ENCODE results near the gene DPP9. TPM values are rescaled to one million over a fixed set of nuclear protein-coding genes. Genes with fewer than 3 reads are reported as not detected.

Gene DPP9
- total RNA-seq, 1 donor from 2014 or later = 16.2 TPM

DNA sequence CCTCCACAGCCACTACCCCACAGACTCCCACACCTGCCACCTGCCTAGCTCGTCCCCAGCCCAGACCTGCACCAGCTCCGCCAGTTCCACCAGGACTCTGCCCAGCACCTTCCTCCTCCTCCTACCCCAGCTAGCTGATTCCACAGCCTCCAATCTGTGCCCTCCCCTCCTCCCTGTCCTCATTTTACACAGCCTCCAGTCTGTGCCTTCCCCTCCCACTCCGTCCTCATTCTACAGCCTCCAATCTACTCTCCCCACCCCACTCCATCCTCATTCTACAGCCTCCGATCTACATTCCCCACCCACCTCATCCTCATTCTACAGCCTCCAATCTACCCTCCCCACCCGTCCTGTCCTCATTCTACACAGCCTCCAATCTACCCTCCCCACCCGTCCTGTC lies 60.8 kb downstream of the DPP9 start:
- Histone ChIP-seq H3K36me3 (ENCODE audit: control insufficient read depth in 3 of 3, insufficient read depth in 3 of 3, low read length in 3 of 3) (peaks cover 52 to 67% (median 54%) of the 10 kb centered on the region in 3 donors), H3K9ac (ENCODE audit: low read depth in 1 of 3, low read length in 3 of 3) (no peak overlapping the region), H3K4me3 (ENCODE audit: low read length in 3 of 3) (no peak overlapping the region), H3K9me3 (ENCODE audit: control insufficient read depth in 3 of 3, low read length in 3 of 3) (no peaks in the 10 kb centered on the region), H3K27me3 (ENCODE audit: control insufficient read depth in 3 of 3, insufficient read depth in 3 of 3, low read length in 3 of 3) (no peaks in the 10 kb centered on the region), H3K4me1 (ENCODE audit: control insufficient read depth in 3 of 3, insufficient read depth in 3 of 3, low read length in 3 of 3) (peaks cover 0 to 3% (median 0%) of the 10 kb centered on the region in 3 donors), H3K27ac (ENCODE audit: low read depth, low read length) (no peak overlapping the region)

DNA sequence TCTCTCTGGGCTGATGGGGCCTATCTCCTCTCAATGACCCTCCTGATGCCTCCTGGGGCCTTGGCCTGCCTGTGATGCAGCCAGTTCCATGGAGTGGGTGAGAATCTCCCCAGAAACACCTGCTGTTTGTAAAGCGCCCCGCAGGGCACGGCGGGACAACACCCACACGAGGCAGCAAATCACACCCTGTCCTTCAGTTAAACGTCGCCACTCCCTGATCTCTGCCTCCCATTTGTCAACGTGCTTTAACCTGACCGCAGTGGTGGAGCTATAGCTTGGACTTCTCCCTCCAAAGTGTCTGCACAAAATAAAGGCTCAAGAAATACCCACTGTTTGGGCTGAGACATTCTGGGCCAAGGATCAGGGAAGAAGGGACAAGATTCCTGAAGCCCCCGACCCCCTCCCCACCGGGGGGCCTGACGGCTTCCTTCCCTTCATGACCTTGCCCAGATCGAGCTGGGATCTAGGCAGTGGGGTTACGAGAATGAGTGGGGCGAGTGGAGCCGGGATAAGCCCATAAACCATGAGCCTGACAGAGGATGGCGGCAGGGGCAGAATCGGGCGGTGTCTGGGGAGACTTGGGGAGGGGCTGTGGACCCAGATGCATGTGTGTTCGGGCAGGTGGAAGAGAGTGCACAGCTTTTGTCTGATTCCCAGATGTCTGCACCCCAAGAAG lies 61.5 kb downstream of the DPP9 start:
- H3K36me3 ChIP-seq (ENCODE audit: control insufficient read depth in 3 of 3, insufficient read depth in 3 of 3, low read length in 3 of 3) = peaks cover 52 to 69% (median 58%) of the 10 kb centered on the region in 3 donors

DNA sequence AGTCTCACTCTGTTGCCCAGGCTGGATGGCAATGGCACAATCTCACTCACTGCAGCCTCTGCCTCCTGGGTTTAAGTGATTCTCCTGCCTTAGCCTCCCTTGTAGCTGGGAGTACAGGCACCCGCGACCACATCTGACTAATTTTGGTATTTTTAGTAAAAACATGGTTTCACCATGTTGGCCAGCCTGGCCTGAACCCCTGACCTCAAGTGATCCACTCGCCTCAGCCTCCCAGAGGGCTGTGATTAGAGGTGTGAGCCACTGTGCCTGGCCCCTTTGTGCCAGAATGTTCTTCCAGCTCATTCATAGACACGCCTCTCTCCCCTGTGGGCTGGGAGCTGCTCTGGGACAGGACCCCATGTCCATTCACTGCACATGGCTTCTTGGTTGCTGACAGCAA lies 62.6 kb downstream of the DPP9 start:
- no peaks in the 10 kb centered on the region for H3K27me3 ChIP-seq (ENCODE audit: control insufficient read depth in 3 of 3, insufficient read depth in 3 of 3, low read length in 3 of 3)
- no peak overlapping the region for H3K27ac ChIP-seq (ENCODE audit: low read depth, low read length)
- peaks cover 0 to 3% (median 0%) of the 10 kb centered on the region in 3 donors for H3K4me1 ChIP-seq (ENCODE audit: control insufficient read depth in 3 of 3, insufficient read depth in 3 of 3, low read length in 3 of 3)
- H3K9me3 ChIP-seq (ENCODE audit: control insufficient read depth in 3 of 3, low read length in 3 of 3) = no peaks in the 10 kb centered on the region
- no peak overlapping the region for H3K4me3 ChIP-seq (ENCODE audit: low read length in 3 of 3)
- H3K36me3 ChIP-seq (ENCODE audit: control insufficient read depth in 3 of 3, insufficient read depth in 3 of 3, low read length in 3 of 3) = peaks cover 53 to 73% (median 69%) of the 10 kb centered on the region in 3 donors
- H3K9ac ChIP-seq (ENCODE audit: low read depth in 1 of 3, low read length in 3 of 3) = peak overlapping the region in 1 of 3 donors; percentile 3

More for the DNA sequence above, 61.5 kb downstream of the DPP9 start:
- H3K9me3 ChIP-seq (ENCODE audit: control insufficient read depth in 3 of 3, low read length in 3 of 3) = no peaks in the 10 kb centered on the region
- H3K27me3 ChIP-seq (ENCODE audit: control insufficient read depth in 3 of 3, insufficient read depth in 3 of 3, low read length in 3 of 3) = no peaks in the 10 kb centered on the region
- H3K4me3 ChIP-seq (ENCODE audit: low read length in 3 of 3) = no peak overlapping the region
- peaks cover 0 to 3% (median 0%) of the 10 kb centered on the region in 3 donors for H3K4me1 ChIP-seq (ENCODE audit: control insufficient read depth in 3 of 3, insufficient read depth in 3 of 3, low read length in 3 of 3)
- peak overlapping the region in 1 of 3 donors; percentile 20 for H3K9ac ChIP-seq (ENCODE audit: low read depth in 1 of 3, low read length in 3 of 3)
- H3K27ac ChIP-seq (ENCODE audit: low read depth, low read length) = no peak overlapping the region

DNA sequence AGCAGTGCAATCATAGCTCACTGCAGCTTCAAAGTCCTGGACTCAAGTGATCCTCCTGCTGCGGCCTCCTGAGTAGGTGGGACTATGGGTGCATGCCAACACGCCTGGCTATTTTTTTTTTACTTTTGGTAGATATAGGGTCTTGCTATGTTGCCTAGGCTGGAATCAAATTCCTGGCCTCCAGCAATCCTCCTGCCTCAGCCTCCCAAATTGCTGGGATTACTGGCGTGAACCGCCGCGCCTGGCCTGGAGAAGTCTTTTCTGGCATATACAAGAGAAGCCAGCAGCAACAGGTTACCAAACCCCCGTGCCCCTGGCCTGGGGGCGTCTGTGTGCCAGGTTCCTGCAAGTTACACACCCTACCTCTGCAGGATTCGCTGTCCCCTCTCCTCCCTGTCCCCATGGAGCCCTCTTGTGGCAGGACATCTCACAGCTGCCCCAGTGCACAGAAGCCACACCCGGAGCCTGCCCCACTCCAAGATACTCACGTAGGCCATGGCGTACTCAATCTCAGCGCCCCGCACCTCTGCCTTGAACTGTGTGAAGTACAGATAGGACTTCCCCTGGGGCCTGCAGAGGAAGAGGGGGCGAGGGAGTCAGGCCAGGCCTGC lies 63.4 kb downstream of the DPP9 start:
- H3K27me3 ChIP-seq (ENCODE audit: control insufficient read depth in 3 of 3, insufficient read depth in 3 of 3, low read length in 3 of 3) = no peaks in the 10 kb centered on the region
- peaks cover 0 to 4% (median 0%) of the 10 kb centered on the region in 3 donors for H3K4me1 ChIP-seq (ENCODE audit: control insufficient read depth in 3 of 3, insufficient read depth in 3 of 3, low read length in 3 of 3)
- peak overlapping the region in 1 of 3 donors; percentile 25 for H3K9ac ChIP-seq (ENCODE audit: low read depth in 1 of 3, low read length in 3 of 3)
- H3K4me3 ChIP-seq (ENCODE audit: low read length in 3 of 3) = no peak overlapping the region
- no peak overlapping the region for H3K27ac ChIP-seq (ENCODE audit: low read depth, low read length)
- H3K36me3 ChIP-seq (ENCODE audit: control insufficient read depth in 3 of 3, insufficient read depth in 3 of 3, low read length in 3 of 3) = peaks cover 50 to 71% (median 67%) of the 10 kb centered on the region in 3 donors
- H3K9me3 ChIP-seq (ENCODE audit: control insufficient read depth in 3 of 3, low read length in 3 of 3) = no peaks in the 10 kb centered on the region

DNA sequence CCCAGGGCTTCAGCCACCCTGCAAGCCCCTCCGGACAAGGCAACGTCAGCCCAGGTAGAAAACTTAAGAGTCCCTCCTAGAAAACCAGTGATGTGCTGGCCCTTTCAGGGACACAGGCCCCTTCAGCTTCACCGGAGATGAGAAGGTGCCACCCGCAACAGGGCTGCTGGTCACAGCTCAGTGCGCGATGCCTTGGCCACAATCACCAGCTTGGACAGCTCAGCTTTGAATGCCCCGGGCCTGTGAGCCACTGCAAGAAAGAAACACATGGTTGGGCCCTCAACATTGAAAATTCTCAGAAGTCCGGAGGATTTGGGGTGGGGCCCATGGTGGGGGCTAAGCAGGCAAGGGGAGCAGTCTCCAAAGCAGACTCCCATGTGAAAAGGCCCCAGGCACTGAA lies 65.8 kb downstream of the DPP9 start:
- Histone ChIP-seq H3K36me3 (ENCODE audit: control insufficient read depth in 3 of 3, insufficient read depth in 3 of 3, low read length in 3 of 3) (peaks cover 43 to 58% (median 52%) of the 10 kb centered on the region in 3 donors), H3K27ac (ENCODE audit: low read depth, low read length) (no peak overlapping the region), H3K4me3 (ENCODE audit: low read length in 3 of 3) (no peak overlapping the region), H3K4me1 (ENCODE audit: control insufficient read depth in 3 of 3, insufficient read depth in 3 of 3, low read length in 3 of 3) (peaks cover 0 to 14% (median 14%) of the 10 kb centered on the region in 3 donors), H3K9me3 (ENCODE audit: control insufficient read depth in 3 of 3, low read length in 3 of 3) (no peaks in the 10 kb centered on the region), H3K9ac (ENCODE audit: low read depth in 1 of 3, low read length in 3 of 3) (no peak overlapping the region), H3K27me3 (ENCODE audit: control insufficient read depth in 3 of 3, insufficient read depth in 3 of 3, low read length in 3 of 3) (no peaks in the 10 kb centered on the region)

DNA sequence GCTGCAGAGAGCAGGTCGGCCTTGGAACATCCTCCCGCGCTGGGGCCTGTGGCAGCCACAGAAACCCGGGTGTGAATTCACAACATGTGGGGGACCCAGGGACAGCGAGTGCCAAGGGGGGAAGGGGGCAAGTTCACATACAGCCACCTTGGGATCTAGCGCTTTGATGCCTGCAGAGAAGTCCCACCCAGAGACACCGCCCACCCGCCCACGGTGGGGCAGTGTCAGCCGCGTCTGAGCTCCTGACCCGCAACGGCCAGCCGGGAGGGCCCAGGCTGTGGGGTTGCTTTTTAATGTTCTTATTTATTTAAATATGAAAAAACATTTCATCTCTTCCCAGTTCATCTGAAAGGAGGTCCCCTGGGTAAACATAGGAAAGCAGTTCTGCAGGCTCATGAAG lies 66.4 kb downstream of the DPP9 start:
- no peaks in the 10 kb centered on the region for H3K9me3 ChIP-seq (ENCODE audit: control insufficient read depth in 3 of 3, low read length in 3 of 3)
- peaks cover 39 to 55% (median 47%) of the 10 kb centered on the region in 3 donors for H3K36me3 ChIP-seq (ENCODE audit: control insufficient read depth in 3 of 3, insufficient read depth in 3 of 3, low read length in 3 of 3)
- H3K27me3 ChIP-seq (ENCODE audit: control insufficient read depth in 3 of 3, insufficient read depth in 3 of 3, low read length in 3 of 3) = no peaks in the 10 kb centered on the region
- peaks cover 0 to 14% (median 14%) of the 10 kb centered on the region in 3 donors for H3K4me1 ChIP-seq (ENCODE audit: control insufficient read depth in 3 of 3, insufficient read depth in 3 of 3, low read length in 3 of 3)
- no peak overlapping the region for H3K4me3 ChIP-seq (ENCODE audit: low read length in 3 of 3)
- no peak overlapping the region for H3K27ac ChIP-seq (ENCODE audit: low read depth, low read length)
- H3K9ac ChIP-seq (ENCODE audit: low read depth in 1 of 3, low read length in 3 of 3) = no peak overlapping the region

DNA sequence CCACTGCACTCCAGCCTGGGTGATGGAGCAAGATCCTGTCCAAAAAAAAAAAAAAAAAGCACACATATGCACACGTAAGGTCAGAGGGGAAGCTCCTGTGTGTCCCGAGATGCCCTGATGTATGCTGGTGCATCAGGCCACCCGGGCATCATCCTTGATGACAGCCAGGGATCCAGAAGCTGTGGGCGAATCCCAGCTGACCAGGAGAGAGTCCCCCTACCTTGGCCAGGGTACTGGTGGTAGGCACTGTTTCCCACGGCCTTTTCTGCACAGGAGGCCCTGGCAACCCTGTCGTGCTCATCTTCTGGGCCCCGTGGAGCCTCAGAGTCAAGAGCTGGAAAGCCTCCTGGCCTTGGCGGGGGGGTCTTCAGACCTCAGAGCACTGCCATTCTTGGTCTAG lies 67.5 kb downstream of the DPP9 start:
- no peak overlapping the region for H3K27ac ChIP-seq (ENCODE audit: low read depth, low read length)
- no peaks in the 10 kb centered on the region for H3K9me3 ChIP-seq (ENCODE audit: control insufficient read depth in 3 of 3, low read length in 3 of 3)
- no peak overlapping the region for H3K9ac ChIP-seq (ENCODE audit: low read depth in 1 of 3, low read length in 3 of 3)
- H3K4me1 ChIP-seq (ENCODE audit: control insufficient read depth in 3 of 3, insufficient read depth in 3 of 3, low read length in 3 of 3) = peaks cover 0 to 14% (median 14%) of the 10 kb centered on the region in 3 donors
- no peaks in the 10 kb centered on the region for H3K27me3 ChIP-seq (ENCODE audit: control insufficient read depth in 3 of 3, insufficient read depth in 3 of 3, low read length in 3 of 3)
- H3K4me3 ChIP-seq (ENCODE audit: low read length in 3 of 3) = no peak overlapping the region
- H3K36me3 ChIP-seq (ENCODE audit: control insufficient read depth in 3 of 3, insufficient read depth in 3 of 3, low read length in 3 of 3) = peaks cover 37 to 48% (median 42%) of the 10 kb centered on the region in 3 donors

DNA sequence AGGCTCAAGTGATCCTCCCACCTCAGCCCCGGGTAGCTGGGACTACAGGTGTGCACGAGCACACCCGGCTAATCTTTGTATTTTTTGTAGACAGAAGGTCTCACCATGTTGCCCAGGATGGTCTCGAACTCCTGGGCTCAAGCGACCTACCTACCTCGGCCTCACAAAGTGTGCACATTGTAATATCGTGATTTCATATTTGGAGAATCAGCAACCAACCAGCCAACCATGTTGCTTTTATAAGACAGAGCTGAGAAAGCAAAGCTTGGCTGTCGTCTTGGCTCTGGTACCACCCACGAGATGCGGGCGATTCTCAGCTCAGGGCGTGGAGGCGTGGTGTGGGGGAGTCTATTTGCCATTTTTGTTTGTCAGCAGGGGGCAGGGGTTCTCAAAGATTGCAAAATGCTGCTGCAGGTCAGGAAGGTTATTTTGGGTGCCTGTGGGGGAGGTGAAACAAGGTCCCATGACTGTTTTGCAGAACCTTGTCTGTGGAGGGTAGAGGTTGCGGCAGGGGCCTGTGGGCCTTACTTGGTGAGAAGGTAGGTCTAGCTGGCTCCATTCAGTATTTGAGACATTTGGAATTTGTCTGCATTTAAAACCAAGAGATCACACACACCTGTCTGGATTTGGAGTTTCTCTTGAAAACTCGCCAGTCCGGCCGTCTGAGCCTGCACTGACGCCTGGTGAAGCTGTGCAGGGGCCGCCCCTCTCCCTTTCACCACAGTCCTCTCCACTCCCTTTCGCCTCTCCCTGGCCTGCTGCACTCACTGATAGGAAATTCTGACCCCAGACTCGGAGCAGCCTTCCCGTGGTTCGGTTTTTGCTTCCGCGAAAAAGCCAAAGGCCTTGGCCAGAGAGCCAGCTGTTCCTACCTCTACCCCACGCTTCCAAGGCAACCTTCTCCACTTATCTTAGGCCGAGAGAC lies 68.9 kb downstream of the DPP9 start:
- H3K4me1 ChIP-seq (ENCODE audit: control insufficient read depth in 3 of 3, insufficient read depth in 3 of 3, low read length in 3 of 3) = peaks cover 0 to 23% (median 15%) of the 10 kb centered on the region in 3 donors
- no peaks in the 10 kb centered on the region for H3K9me3 ChIP-seq (ENCODE audit: control insufficient read depth in 3 of 3, low read length in 3 of 3)
- no peak overlapping the region for H3K4me3 ChIP-seq (ENCODE audit: low read length in 3 of 3)
- peak overlapping the region in 1 of 3 donors; percentile 54 for H3K9ac ChIP-seq (ENCODE audit: low read depth in 1 of 3, low read length in 3 of 3)
- H3K27ac ChIP-seq (ENCODE audit: low read depth, low read length) = no peak overlapping the region
- peaks cover 33 to 41% (median 36%) of the 10 kb centered on the region in 3 donors for H3K36me3 ChIP-seq (ENCODE audit: control insufficient read depth in 3 of 3, insufficient read depth in 3 of 3, low read length in 3 of 3)
- H3K27me3 ChIP-seq (ENCODE audit: control insufficient read depth in 3 of 3, insufficient read depth in 3 of 3, low read length in 3 of 3) = no peaks in the 10 kb centered on the region

DNA sequence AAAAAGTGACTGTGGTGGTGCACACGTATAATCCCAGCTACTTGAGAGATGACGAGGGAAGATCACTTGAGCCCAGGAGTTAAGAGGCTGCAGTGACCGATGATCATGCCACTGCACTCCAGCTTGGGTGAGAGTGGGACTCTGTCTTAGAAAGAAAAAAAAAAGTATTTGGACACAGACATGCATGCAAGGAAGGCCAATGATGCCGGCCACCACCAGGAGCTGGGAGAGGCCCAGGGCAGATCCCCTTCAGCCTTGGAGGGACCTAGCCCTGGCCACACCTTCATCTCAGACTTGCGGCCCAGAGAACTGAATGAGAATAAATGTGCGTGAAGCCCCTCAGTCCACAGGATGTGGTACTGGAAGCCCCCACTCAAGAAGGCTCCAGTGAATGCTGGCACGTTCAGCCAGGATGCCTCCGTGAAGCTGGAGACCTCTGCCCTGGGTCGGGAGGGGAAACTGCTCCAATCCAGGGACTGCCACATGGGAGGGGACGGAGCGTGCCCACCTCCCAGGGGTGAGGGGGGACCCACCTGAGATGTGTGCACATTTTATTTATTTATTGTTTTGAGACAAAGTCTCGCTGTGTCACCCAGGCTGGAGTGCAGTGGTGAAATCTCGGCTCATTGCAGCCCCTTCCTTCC lies 69.7 kb downstream of the DPP9 start:
- Histone ChIP-seq H3K9ac (ENCODE audit: low read depth in 1 of 3, low read length in 3 of 3) (no peak overlapping the region), H3K27ac (ENCODE audit: low read depth, low read length) (no peak overlapping the region), H3K36me3 (ENCODE audit: control insufficient read depth in 3 of 3, insufficient read depth in 3 of 3, low read length in 3 of 3) (peaks cover 28 to 34% (median 30%) of the 10 kb centered on the region in 3 donors), H3K4me1 (ENCODE audit: control insufficient read depth in 3 of 3, insufficient read depth in 3 of 3, low read length in 3 of 3) (peaks cover 4 to 29% (median 21%) of the 10 kb centered on the region in 3 donors), H3K4me3 (ENCODE audit: low read length in 3 of 3) (no peak overlapping the region), H3K9me3 (ENCODE audit: control insufficient read depth in 3 of 3, low read length in 3 of 3) (no peaks in the 10 kb centered on the region), H3K27me3 (ENCODE audit: control insufficient read depth in 3 of 3, insufficient read depth in 3 of 3, low read length in 3 of 3) (no peaks in the 10 kb centered on the region)

All from skeletal muscle tissue (tissue), 4 donors.